KG1 (cell line): ENCODE results near the gene USP4.
"Not testable (repeated sequence)": the region's sequence is repeated elsewhere in the genome, so short reads cannot be mapped to it uniquely, and the experiment has no call there.

ENCODE experiments used
- DNase-seq: peaks from one replicate; lab custom pipeline; 2025; lab: John Stamatoyannopoulos, UW

USP4 gene, protein sequence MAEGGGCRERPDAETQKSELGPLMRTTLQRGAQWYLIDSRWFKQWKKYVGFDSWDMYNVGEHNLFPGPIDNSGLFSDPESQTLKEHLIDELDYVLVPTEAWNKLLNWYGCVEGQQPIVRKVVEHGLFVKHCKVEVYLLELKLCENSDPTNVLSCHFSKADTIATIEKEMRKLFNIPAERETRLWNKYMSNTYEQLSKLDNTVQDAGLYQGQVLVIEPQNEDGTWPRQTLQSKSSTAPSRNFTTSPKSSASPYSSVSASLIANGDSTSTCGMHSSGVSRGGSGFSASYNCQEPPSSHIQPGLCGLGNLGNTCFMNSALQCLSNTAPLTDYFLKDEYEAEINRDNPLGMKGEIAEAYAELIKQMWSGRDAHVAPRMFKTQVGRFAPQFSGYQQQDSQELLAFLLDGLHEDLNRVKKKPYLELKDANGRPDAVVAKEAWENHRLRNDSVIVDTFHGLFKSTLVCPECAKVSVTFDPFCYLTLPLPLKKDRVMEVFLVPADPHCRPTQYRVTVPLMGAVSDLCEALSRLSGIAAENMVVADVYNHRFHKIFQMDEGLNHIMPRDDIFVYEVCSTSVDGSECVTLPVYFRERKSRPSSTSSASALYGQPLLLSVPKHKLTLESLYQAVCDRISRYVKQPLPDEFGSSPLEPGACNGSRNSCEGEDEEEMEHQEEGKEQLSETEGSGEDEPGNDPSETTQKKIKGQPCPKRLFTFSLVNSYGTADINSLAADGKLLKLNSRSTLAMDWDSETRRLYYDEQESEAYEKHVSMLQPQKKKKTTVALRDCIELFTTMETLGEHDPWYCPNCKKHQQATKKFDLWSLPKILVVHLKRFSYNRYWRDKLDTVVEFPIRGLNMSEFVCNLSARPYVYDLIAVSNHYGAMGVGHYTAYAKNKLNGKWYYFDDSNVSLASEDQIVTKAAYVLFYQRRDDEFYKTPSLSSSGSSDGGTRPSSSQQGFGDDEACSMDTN

DNA sequence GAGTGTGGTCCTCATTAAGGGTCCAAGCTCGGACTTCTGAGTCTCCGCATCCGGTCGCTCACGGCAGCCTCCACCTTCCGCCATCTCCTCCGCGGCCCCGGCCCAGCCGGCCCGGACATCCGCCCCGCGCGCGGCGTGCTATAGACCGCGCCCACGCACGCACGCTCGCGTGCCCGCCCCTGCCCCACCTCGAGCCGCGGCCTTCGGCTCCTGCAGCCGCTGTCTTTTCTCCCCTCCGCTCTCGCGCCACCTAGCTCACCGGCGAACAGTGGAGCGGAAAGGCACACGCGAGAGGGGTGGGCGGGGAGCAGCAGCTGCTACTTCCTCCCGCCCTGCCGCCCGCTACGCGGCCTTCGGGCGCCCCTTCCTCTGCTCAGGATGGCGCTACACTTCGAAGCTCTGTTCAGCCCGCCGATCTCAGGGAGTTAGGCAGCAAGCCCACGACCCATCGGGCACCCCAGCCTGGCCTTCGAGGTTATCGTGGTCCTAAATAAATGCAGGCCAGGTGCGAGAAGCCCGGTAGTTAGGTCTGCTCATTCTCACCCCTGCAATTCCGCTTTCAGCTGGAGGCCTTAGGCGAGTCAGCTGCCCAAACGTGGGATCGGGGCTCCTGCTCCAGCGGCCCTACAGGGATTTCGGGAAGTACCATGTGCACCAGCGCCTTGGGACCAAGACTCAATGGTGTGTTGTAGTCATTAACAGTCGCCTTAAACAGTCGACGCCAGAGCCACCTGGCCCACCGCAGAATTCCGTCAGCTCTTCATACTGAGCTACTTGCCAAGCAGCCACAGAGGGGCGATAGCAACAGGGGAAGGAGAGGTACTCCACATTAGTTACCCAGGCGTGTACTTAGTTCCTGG is at the start of gene USP4:
USP4 (minus strand) TSS at position 113 of the 860 bp plus-strand sequence; CDS start at position 84, 29 bp downstream.
- DNase-seq, result peak; percentile 87

DNA sequence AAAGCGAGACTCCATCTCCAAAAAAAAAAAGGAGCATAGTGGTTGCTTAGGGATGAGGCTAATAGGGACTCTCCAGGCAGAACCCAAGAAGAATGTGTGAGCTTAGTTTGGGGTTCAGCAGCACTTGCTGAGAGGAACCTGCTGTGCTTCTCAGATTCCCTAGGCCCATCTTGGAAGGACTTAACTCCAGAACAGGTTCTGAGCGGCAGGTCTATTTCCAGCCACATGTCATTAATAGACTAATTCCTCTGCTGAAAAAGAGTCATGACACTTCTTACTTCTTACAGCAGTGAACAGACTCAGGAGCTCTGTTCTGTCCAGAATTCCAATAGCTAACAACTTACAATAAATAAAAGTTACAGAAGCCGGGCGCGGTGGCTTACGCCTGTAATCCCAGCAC is 49.4 kb upstream of the USP4 start:
- no peak for DNase-seq

DNA sequence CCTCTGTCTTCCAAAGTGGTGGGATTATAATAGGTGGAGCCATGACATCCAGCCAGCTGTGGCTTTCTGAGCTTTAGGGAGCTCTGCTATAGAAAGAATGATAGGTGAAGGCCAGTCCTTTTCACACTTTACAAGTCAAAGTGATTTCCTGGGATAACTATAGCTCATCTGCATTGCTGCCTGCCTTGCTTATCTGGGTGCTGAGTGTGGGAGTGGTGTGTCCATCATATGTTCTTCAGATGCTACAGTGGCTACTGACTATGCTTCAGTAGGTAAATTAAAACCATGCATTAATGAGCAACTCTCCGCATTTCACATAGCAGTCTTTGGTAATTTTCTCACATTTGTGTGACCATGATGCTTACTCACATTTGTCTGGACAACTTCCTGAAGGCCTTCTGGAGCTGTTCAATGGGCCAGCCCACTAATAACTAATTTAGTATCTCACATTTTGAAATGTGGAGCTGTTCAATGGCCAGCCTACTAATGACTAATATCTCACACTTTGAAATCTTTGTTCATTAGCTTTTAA is 48.5 kb upstream of the USP4 start:
- DNase-seq, result no peak

DNA sequence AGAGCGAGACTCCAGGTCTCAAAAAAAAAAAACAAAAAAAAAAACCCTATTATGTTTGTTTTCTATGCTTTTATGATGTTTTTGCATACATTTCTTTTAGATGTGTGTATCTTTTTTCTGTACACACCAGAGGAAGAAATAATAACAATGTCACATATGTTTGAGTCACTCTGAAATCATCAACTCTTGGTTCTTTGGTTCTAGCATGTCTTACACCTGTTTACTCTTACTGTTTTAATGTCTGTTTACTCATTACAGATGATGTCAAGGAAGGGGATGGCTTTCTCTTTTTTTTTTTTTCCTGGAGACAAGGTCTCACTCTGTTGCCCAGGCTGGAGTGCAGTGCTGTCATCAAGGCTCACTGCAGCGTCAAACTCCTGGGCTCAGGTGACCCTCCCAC is 47.9 kb upstream of the USP4 start:
- DNase-seq, result no peak

DNA sequence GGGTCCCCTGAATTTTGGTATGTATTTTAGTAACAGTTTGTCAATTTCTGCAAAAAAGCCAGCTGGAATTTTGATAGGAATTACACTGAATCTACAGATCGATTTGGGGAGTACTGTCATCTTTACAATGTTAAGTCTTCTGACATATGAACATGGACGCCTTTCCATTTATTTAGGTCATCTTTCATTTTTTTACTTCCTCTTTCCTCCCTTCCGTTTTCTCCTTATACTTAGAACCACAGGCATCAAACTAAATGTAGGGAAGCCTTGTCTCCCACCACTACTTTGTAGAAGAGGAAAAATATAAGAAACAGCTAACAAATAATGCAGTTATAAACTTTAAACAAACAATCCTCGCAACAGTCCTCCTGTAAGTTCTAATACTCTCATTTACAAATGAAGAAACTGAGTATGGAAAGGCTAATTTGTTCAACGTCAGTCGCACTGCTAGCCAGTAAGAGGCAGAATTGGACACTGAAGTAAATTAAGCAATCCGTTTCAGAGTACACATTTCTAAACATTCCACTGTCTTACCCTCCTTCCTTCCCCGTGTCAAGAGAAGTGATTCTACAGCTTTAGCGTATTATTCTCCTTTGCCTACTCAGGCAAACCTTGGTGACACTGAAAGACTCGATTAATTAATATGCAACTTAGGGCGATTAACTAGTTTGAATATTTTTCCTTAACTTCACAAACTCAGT is 46.4 kb upstream of the USP4 start:
- DNase-seq, result no peak

DNA sequence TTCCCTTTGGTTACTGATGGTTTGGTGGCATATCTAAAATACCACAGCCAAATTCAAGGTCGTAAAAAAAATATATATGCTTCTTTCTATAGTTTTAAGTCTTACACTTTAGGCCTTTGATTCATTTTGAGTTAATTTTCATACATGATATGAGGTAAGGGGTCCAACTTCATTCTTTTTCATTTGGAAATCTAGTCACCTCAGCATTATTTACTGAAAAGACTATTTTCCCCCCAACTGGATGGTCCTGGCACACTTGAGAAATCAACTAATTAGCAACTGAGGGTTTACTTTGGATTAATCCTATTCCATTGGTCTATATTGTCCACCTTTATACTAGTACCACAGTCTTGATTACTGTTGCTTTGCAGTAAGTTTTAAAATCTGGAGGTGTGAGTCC is 45.8 kb upstream of the USP4 start:
- no peak for DNase-seq

DNA sequence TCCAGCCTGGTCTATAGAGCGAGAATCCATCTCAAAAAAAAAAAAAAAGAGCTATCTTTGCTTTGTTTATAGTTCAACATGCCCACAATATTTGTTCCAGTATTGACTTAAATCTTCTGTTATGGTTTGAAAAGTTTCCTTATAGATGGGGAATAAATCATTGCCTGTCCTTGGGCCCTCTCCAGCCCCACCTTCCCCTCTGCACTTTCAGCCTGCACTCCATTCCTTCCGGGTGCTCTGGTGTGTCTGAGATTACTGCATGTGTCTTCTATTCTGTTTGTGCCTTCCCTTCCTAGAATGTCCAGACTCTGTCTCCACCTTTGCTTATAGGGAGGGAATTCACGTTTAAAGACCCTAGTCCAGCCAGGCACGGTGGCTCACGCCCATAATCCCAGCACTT is 43.5 kb upstream of the USP4 start:
- no peak for DNase-seq

DNA sequence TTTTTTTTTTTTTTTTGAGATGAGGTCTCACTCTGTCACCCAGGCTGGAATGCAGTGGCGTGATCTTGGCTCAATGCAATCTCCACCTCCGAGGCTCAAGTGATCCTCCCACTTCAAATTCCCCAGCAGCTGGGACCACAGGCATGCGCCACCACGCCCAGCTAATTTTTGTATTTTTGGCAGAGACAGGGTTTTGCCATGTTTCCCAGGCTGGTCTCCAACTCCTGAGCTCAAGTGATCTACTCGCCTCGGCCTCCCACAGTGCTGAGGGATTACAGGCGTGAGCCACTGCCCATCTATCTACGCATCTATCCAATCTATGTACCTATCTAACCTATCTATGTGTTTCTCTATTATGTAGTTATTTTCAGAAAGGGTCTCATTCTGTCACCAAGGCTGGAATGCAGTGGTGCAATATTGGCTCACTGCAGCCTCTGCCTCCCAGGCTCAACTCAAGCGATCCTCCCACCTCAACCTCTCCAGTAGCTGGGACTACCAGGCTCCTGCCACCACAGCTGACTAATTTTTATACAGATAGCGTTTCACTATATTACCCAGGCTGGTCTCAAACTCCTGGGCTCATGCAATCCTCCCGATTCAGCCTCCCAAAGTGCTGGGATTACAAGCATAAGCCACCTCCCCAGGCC is 38.5 kb upstream of the USP4 start:
- no peak for DNase-seq

DNA sequence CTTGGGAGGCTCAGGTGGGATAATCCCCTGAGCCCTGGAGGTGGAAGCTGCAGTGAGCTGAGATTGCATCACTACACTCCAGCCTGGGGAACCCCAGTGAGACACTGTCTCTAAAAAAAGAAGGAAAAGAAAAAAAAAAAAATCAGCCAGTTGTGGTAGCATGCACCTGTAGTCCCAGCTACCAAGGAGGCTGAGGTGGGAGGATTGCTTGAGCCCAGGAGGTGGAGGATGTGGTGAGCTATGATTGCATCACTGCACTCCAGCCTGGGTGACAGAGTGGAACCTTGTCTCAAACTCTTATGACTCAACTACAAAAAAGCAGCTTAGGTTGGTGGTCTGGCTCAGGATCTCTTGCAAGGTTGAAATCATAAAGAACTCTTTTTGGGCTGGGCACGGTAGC is 37.6 kb upstream of the USP4 start:
- DNase-seq, result no peak

DNA sequence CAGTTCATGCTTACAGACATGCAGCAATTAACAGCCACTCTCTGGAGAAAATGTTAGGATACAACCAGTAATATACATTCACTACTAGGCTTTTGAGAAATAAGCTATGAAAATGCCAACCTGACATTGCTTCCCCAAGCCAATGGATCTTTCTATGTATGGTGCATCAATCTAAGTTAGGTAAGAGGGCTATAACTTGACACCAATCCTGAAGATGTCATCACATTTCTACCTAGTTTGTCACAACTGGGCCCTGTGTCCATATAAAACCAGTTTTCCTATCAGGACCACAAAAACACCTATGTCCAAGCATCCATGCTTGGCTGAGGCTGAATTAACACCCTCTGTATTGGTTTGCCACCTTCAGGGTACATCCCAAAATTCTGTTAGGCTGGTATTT is 32.1 kb upstream of the USP4 start:
- DNase-seq, result no peak

DNA sequence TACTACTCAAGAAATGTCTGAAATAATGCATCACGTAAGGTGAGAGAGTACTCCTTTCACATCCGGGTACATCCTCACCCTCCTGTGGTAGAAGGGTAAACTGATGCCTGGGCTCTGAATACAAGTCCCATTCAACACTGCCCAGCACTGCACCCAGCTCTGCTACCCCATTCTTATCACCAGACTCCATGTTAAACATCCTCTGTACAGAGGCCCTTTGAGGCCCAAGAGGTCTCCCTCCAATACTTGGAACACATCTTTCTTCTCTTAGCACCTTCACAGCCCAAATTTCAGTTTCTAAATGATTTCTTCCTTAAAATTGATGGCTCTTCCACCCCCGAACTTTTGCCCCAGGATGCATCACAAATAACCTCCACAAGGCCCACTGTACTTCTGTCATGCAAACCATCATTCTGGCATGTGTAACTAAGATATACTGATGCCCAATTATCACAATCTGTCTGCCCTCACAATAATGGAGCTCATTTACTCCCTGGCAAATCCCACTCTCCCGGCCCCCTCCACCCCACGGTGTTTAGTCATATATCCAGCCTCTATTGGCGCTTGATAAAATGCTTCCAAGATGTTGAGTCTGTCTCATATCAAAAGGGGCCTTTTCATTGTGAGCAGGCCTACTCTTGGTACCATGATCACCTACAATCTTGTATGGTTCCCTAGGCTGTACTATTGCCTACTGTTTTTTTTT is 30.9 kb upstream of the USP4 start:
- DNase-seq, result no peak

DNA sequence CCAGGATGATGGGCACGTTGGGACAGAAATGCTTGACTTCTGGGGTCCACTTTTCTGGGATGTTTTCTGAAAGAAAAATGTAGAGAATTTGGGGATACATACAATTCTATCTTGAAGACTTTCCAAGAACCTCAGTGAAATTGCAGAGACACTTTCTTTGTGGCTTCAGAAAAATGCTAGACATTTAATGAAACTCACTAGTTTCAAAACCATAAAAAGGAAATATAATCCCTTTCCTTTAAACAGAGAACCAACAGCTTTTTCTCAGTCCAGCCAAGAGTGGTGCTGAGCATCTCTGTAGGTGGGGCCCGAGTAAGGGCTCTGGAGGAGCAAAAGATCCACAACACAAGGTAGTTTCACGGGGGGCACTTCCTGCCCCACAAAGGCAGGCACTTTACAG is 22.7 kb upstream of the USP4 start:
- DNase-seq, result no peak

DNA sequence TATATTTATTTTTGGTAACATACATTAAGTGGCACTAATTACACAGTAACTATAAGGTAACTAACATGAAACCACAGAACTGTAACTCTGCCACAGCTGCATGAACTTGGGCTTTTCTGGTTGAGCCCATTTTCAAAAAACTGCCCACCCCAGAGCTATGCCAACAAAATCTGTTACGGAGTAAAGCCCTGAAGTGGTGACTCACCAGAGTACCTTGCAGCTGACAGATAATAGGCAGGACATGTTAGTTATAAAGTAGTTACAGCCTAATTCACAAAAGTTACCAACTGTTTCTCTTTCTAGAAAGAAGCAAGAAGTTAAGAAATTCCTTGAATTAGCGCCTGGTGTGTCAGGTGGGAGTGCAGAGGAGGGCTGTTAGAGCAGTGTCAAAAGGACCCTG is 19.8 kb upstream of the USP4 start:
- DNase-seq, result no peak

DNA sequence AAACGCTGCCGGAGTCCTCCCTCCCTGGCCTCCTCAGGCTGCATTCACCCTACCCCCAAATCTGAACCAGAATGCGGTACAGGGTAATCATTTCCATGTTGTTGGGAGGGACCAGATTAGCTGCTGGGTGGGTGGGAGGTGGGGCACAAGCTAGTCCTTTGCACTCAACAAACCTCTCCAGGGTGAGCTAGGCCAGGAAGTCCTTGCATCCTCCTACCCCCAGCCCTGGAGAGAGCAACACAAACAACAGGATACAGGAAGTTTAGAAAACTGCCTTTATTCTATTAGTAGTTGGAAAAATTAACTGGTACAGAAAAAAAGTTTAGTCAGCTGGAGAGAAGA is 19.0 kb upstream of the USP4 start:
- DNase-seq, result no peak

DNA sequence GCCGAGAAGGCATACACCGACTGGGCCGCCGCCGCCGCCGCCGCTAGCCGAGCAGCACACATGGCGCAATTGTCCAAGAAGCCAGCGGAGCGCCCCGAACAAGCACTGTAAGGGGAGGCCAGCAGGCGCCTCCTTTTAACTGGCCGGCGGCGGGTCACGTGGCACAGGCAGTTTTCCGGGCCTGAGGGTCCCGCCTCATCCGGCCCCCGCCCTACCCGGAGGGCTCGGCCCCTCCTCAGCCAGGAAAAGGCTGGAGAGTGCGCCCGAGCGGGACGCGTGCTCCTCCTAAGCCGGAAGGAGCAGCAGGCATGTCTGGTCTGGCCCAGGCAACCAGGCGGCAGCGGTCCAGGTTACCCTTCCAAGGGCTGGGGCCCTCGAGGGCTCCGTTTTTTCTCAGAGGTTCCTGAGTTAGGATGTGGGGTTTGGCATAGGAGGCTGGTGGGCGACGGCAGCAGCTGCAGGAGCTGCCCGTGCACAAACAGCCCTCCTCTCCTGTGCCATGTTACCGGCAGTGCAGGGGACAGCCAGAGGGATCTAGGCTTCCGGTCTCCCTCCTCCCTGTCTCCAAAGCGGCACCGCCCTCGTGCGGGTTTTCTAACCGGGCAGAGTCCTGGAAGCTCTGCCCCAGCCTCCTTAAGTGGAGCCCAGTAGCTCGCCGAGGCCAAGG is 18.5 kb upstream of the USP4 start, which contains the start of gene GPX1:
GPX1 (minus strand) TSS at position 137 of the 667 bp plus-strand sequence; CDS start at position 62, 75 bp downstream.
- DNase-seq, result peak; percentile 80

DNA sequence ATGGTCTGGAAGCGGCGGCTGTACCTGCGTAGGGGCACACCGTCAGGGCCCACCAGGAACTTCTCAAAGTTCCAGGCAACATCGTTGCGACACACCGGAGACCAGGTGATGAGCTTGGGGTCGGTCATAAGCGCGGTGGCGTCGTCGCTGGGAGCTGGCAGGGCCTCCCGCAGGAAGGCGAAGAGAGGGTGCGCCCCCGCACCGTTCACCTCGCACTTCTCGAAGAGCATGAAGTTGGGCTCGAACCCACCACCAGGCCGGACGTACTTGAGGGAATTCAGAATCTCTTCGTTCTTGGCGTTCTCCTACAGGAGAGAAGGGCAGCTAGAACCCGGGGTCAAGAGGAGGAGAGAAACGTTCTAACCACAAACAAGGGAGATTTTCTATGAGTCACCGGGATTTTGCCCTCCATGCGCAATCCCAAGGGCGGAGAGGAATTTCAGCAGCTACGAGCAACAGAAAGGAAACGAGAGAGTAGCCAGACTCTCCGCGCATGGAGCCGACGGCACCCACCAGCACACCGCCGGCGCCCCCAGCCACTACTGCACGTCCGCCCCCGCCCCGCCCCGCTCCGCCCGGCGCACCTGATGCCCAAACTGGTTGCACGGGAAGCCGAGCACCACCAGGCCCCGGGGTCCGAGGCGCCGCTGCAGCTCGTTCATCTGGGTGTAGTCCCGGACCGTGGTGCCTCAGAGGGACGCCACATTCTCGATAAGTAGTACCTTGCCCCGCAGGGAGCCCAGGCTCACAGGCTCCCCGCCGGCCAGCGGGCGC is 17.8 kb upstream of the USP4 start:
- DNase-seq, result not testable (repeated sequence)

DNA sequence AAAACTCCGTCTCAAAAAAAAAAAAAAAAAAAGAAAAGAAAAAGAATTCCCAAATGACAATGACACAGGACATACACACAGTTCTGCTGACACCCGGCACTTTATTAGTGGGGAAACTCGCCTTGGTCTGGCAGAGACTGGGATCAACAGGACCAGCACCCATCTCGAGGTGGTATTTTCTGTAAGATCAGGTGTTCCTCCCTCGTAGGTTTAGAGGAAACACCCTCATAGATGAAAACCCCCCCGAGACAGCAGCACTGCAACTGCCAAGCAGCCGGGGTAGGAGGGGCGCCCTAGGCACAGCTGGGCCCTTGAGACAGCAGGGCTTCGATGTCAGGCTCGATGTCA is 17.2 kb upstream of the USP4 start:
- DNase-seq, result not testable (repeated sequence)

DNA sequence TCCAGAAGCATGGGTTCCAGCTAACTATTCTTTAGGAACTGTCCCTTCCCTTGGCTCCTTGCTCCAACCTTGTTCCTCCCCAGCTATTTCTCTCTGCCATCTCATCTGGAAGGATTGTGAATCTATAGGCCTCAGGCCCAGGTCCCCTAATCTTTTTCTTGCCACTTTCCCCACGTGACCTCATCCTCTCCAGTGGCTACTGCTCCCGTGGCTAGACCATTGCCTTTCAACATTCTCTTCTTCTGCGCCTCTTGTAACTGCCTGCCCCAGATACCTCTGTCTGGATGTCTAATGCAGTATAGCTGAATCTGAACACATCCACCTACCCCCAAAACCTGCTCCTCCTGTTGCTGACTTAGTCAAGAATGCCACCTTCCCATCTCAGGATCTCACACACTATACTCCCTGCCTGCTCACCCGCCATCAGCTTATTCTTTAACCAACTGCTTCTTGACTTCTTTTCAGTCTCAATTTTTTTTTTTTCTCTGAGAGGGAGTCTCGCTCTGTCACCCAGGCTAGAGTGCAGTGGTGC is 13.1 kb upstream of the USP4 start:
- no peak for DNase-seq
